ENCODE measurements around the gene ZNF117.
"Not testable (repeated sequence)": the region's sequence is repeated elsewhere in the genome, so short reads cannot be mapped to it uniquely, and the experiment has no call there.

ZNF117 gene

DNA sequence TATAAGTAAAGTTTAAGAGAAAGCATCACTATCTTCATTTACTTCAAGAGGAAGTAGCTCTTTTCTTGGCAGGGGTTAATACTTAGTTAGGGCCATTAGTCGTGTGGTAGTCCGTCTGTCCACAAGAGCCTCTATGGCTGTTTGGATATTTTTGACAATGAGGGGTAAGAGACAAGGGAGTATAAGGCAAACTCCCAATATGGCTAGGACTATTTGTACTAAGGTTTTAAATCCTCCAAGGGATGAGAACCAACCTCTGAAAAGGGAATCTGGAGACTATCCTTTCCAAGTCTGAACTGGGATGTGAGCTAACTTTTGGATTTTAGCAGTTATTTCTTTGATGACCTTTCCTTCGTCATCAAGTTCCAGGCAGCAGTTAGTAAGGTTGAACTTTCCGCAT, at the start of gene ZNF117:
Gene ZNF117, minus strand, starts transcription at position 101 of the 400 bp plus-strand sequence.
- H3K4me2 ChIP-seq (ENCODE audit: low read length) = no peak within 1 kb of the TSS
- H3K9ac ChIP-seq = no peak within 1 kb of the TSS
- H3K27me3 ChIP-seq (ENCODE audit: control insufficient read depth, insufficient read depth, low read length) = no peaks in the 10 kb centered on the region
- no peaks in the 10 kb centered on the region for H3K36me3 ChIP-seq (ENCODE audit: control insufficient read depth, insufficient read depth, low read length)
- H2AFZ ChIP-seq = no peak within 1 kb of the TSS
- H3K4me3 ChIP-seq (ENCODE audit: low read depth, low read length) = no peak within 1 kb of the TSS
- H3K79me2 ChIP-seq = peaks cover 11% of the 10 kb centered on the region
- H3K27ac ChIP-seq = no peak within 1 kb of the TSS
- TF ChIP-seq, protein P1, sequence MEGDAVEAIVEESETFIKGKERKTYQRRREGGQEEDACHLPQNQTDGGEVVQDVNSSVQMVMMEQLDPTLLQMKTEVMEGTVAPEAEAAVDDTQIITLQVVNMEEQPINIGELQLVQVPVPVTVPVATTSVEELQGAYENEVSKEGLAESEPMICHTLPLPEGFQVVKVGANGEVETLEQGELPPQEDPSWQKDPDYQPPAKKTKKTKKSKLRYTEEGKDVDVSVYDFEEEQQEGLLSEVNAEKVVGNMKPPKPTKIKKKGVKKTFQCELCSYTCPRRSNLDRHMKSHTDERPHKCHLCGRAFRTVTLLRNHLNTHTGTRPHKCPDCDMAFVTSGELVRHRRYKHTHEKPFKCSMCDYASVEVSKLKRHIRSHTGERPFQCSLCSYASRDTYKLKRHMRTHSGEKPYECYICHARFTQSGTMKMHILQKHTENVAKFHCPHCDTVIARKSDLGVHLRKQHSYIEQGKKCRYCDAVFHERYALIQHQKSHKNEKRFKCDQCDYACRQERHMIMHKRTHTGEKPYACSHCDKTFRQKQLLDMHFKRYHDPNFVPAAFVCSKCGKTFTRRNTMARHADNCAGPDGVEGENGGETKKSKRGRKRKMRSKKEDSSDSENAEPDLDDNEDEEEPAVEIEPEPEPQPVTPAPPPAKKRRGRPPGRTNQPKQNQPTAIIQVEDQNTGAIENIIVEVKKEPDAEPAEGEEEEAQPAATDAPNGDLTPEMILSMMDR (IDR thresholded peaks at IDR 0.05) = no peak
- H3K4me1 ChIP-seq = no peaks in the 10 kb centered on the region
- no peaks in the 10 kb centered on the region for H3K9me3 ChIP-seq (ENCODE audit: control insufficient read depth, low read length)

DNA sequence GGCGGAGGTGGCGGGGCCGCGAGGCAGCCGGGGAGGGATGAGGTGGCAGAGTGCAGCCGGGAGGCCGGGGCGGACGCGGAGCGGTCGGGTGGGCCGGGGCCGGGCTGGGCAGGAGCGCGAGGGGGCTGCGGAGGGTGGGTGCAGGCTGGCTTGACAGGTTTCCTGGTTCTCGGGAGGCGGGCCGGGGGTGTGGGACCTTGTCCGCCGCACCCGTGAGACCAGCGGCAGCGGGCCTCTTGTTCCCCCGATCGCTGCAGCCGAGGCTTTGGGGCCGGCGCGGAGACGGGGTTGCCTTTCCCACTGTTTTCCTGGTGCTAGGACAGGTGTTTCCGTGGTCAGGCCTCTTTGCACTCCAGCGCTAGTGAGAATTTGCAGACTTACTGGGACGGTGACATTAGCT, 47.9 kb upstream of the ZNF117 start:
- peak overlapping the region; percentile 68 for H3K4me2 ChIP-seq (ENCODE audit: low read length)
- H3K4me1 ChIP-seq; H3K36me3 ChIP-seq (ENCODE audit: control insufficient read depth, insufficient read depth, low read length); H3K9me3 ChIP-seq (ENCODE audit: control insufficient read depth, low read length); H3K27me3 ChIP-seq (ENCODE audit: control insufficient read depth, insufficient read depth, low read length): not testable (repeated sequence)
- H3K27ac ChIP-seq = peak overlapping the region; percentile 54
- H3K4me3 ChIP-seq (ENCODE audit: low read depth, low read length) = peak overlapping the region; percentile 57
- peaks cover 25% of the 10 kb centered on the region for H3K79me2 ChIP-seq
- H2AFZ ChIP-seq = peak overlapping the region; percentile 75
- peak overlapping the region; percentile 46 for H3K9ac ChIP-seq

DNA sequence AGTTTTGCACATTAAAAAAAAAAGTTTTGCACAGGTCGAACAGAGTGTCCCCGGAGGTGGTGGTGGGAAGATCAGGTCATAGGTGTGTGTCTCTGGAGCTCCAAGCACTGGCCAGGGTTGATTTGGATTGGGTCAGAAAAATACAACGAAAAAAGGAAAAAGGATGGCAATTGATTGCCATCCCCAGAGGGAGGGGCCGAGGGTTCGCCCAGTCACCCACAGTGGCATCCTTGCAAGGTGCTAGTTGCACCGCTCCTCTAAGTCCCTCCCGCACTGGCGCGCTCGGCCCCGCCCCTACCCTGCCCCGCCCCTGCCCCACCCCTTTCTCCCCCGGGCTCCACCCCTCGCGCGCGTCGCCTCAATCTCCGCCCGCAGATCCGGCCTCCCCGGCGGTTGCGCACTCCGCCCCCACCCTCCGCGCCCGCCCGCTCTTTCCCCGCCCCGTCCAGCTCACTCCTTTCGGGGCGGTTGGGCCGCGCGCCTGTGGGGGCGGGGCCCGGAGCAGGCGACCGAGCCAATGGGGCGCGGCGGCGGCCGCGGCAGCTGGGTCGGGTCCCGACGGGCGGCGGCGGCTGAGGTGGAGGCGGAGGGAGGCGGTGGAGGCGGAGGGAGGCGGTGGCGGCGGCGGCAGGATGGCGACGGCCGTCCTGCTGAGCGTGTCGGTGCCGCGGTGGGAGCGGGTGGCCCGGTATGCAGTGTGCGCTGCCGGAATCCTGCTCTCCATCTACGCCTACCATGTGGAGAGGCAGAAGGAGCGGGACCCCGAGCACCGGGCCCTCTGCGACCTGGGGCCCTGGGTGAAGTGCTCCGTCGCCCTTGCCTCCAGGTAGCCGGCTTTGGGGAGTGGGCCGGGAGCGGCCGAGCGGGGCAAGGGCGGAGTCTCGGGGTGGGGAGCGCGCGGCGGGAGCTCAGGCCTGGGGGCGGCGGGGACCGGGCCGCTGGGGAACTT, 47.2 kb upstream of the ZNF117 start:
- Histone ChIP-seq H3K79me2 (peaks cover 23% of the 10 kb centered on the region), H3K27ac (peak overlapping the region; percentile 72), H3K4me3 (ENCODE audit: low read depth, low read length) (peak overlapping the region; percentile 57), H3K27me3 (ENCODE audit: control insufficient read depth, insufficient read depth, low read length) (no peaks in the 10 kb centered on the region), H3K36me3 (ENCODE audit: control insufficient read depth, insufficient read depth, low read length) (no peaks in the 10 kb centered on the region), H3K4me2 (ENCODE audit: low read length) (no peak overlapping the region), H3K4me1 (peaks cover 7% of the 10 kb centered on the region), H3K9ac (no peak overlapping the region), H2AFZ (peak overlapping the region; percentile 96), H3K9me3 (ENCODE audit: control insufficient read depth, low read length) (no peaks in the 10 kb centered on the region)
- TF ChIP-seq, protein P1 (IDR thresholded peaks at IDR 0.05) = no peak

DNA sequence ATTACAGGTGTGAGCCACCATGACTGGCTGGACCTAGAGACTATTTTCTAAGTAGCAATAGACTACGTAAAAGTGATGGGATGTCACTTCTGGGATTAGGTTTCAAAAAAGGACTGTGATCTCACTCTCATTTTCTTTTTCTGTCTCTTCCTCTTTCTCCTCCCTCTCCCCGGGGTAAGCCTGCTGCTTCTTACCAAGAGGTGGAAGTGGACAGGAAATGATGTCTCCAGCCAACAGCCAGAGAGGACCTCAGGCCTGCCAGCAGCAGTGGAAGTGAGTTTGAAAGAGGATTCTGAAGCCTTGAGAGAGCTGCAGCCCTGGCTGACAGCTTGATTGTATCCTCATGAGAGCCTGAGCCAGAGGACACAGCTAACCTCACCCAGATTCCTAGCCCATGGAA, 45.7 kb upstream of the ZNF117 start:
- H3K79me2 ChIP-seq = peaks cover 12% of the 10 kb centered on the region
- not testable (repeated sequence) for H3K4me3 ChIP-seq (ENCODE audit: low read depth, low read length); H3K4me1 ChIP-seq; H3K27me3 ChIP-seq (ENCODE audit: control insufficient read depth, insufficient read depth, low read length); H3K36me3 ChIP-seq (ENCODE audit: control insufficient read depth, insufficient read depth, low read length); H3K9ac ChIP-seq; H3K4me2 ChIP-seq (ENCODE audit: low read length); H3K9me3 ChIP-seq (ENCODE audit: control insufficient read depth, low read length)
- peak overlapping the region; percentile 38 for H2AFZ ChIP-seq
- H3K27ac ChIP-seq = peak overlapping the region; percentile 8

DNA sequence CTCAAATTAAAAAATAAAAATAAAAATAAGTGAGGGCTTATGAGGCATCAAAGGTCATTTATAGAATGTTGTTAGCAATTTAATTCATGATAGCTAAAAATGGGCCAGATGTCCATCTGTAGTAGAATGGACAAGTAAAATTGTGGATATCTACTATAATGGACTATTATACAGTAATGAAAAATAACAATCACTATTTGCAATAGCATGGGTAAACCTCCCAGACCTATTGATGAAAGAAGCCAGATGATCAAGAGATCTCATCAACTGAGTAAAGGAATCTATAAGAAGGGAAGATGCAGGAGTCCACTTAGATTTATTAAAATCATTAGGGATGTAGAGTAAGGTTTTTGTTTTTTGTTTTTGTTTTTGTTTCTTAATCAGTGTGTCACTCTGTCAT, 44.6 kb upstream of the ZNF117 start:
- H3K4me2 ChIP-seq (ENCODE audit: low read length); H3K27ac ChIP-seq; H2AFZ ChIP-seq; H3K27me3 ChIP-seq (ENCODE audit: control insufficient read depth, insufficient read depth, low read length); H3K9me3 ChIP-seq (ENCODE audit: control insufficient read depth, low read length); H3K79me2 ChIP-seq; H3K9ac ChIP-seq; H3K4me1 ChIP-seq; H3K4me3 ChIP-seq (ENCODE audit: low read depth, low read length); H3K36me3 ChIP-seq (ENCODE audit: control insufficient read depth, insufficient read depth, low read length): not testable (repeated sequence)

DNA sequence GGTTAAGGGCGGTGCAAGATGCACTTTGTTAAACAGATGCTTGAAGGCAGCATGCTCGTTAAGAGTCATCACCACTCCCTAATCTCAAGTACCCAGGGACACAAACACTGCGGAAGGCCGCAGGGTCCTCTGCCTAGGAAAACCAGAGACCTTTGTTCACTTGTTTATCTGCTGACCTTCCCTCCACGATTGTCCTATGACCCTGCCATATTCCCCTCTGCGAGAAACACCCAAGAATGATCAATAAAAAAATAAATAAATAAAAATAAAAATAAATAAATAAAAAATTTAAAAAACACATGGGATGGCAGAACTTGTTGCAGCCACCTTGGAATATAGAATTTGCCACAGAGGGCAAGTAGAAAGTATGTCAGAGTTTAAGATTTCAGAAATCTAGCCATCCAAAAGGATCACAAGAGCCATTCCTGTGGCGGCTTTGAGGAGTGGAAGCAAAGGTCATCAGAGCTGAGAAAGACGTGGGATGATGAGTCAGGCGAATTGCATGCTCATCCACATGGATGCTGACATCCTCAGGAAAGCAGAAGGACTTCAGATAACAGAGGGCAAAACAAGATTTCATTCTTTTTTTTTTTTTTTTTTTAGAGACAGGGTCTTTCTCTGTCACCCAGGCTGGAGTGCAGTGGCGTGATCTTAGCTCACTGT, 43.4 kb upstream of the ZNF117 start:
- not testable (repeated sequence) for H3K9ac ChIP-seq; H3K4me2 ChIP-seq (ENCODE audit: low read length); H3K9me3 ChIP-seq (ENCODE audit: control insufficient read depth, low read length); H2AFZ ChIP-seq; H3K36me3 ChIP-seq (ENCODE audit: control insufficient read depth, insufficient read depth, low read length); H3K4me3 ChIP-seq (ENCODE audit: low read depth, low read length); H3K27me3 ChIP-seq (ENCODE audit: control insufficient read depth, insufficient read depth, low read length); H3K79me2 ChIP-seq; H3K27ac ChIP-seq; H3K4me1 ChIP-seq

DNA sequence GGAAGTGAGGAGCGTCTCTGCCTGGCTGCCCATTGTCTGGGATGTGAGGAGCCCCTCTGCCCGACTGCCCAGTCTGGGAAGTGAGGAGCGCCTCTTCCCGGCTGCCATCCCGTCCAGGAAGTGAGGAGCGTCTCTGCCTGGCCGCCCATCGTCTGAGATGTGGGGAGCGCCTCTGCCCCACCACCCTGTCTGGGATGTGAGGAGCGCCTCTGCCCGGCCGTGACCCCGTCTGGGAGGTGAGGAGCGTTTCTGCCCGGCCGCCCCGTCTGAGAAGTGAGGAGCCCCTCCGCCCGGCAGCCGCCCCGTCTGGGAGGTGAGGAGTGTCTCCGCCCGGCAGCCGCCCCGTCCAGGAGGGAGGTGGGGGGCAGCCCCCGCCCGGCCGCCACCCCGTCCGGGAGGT, 42.6 kb upstream of the ZNF117 start:
- not testable (repeated sequence) for H3K27ac ChIP-seq

DNA sequence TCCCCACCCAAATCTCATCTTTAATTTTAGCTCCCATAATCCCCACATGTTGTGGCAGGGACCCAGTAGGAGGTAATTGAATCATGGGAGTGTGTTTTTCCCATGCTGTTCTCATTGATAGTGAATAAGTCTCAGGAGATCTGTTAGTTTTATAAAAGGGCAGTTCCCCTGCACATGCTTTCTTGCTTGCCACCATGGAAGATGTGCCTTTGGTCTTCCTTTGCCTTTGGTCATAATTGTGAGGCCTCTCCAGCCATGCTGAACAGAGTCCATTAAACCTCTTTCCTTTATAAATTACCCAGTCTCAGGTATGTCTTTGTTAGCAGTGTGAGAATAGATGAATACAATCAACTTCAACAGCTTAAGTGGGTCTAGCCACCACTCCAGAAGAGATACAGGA, 34.2 kb upstream of the ZNF117 start:
- H3K79me2 ChIP-seq; H3K36me3 ChIP-seq (ENCODE audit: control insufficient read depth, insufficient read depth, low read length); H3K4me2 ChIP-seq (ENCODE audit: low read length); H3K27me3 ChIP-seq (ENCODE audit: control insufficient read depth, insufficient read depth, low read length); H2AFZ ChIP-seq; H3K4me1 ChIP-seq; H3K4me3 ChIP-seq (ENCODE audit: low read depth, low read length); H3K9ac ChIP-seq; H3K27ac ChIP-seq; H3K9me3 ChIP-seq (ENCODE audit: control insufficient read depth, low read length): not testable (repeated sequence)

More for the DNA sequence above, 42.6 kb upstream of the ZNF117 start:
- not testable (repeated sequence) for H3K4me3 ChIP-seq (ENCODE audit: low read depth, low read length); H2AFZ ChIP-seq; H3K9ac ChIP-seq; H3K9me3 ChIP-seq (ENCODE audit: control insufficient read depth, low read length); H3K79me2 ChIP-seq; H3K36me3 ChIP-seq (ENCODE audit: control insufficient read depth, insufficient read depth, low read length); H3K27me3 ChIP-seq (ENCODE audit: control insufficient read depth, insufficient read depth, low read length); H3K4me2 ChIP-seq (ENCODE audit: low read length); H3K4me1 ChIP-seq

DNA sequence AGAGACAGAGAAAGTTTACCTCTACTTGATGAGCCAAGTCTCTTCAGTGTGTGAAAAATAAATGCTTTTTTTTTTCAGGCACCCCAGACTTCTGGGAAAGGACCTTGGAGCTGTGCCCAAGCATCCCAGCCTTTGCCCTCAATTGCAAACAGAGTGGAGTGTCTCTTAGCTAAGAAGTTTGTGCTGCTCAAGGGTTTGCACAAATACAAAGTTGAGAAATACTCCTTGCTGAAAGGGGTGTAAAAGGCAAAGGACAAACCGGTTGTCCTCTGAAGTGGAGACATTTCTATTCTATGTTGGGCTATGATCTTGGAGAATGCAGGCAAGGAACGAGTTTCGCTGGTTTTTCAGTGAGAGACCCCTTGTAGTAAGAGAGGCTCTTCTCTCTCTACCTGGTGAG, 30.1 kb upstream of the ZNF117 start:
- not testable (repeated sequence) for H3K27me3 ChIP-seq (ENCODE audit: control insufficient read depth, insufficient read depth, low read length); H3K4me3 ChIP-seq (ENCODE audit: low read depth, low read length); H2AFZ ChIP-seq; H3K4me2 ChIP-seq (ENCODE audit: low read length); H3K79me2 ChIP-seq; H3K9me3 ChIP-seq (ENCODE audit: control insufficient read depth, low read length); H3K9ac ChIP-seq; H3K36me3 ChIP-seq (ENCODE audit: control insufficient read depth, insufficient read depth, low read length); H3K4me1 ChIP-seq; H3K27ac ChIP-seq

Measured in parathyroid adenoma (tissue), 2 donors.